ENCODE data around the gene DNAJC12. TPM values are rescaled to one million over a fixed set of nuclear protein-coding genes. Genes with fewer than 3 reads are reported as not detected.

DNAJC12 gene
- total RNA-seq, 1 donor from 2014 or later, result 6.1 TPM

GRCh38 chr10:67779465-67780203, 58.4 kb downstream of the DNAJC12 start:
- no peaks in the 10 kb centered on the region for H3K4me1 Mint-ChIP-seq (ENCODE audit: low read depth)
- no peak overlapping the region for H3K27ac Mint-ChIP-seq
- no peaks in the 10 kb centered on the region for H3K9me3 Mint-ChIP-seq (ENCODE audit: low read depth)
- peak; percentile 34 for DNase-seq (ENCODE audit: low spot score, unreplicated experiment)
- no peaks in the 10 kb centered on the region for H3K36me3 Mint-ChIP-seq (ENCODE audit: insufficient read depth)
- H3K27me3 Mint-ChIP-seq, result peaks cover 4% of the 10 kb centered on the region
- TF ChIP-seq CTCF (IDR thresholded peaks at IDR 0.05; ENCODE audit: unreplicated experiment), result peak; percentile 88
- H3K4me3 Mint-ChIP-seq (ENCODE audit: low read depth), result no peak overlapping the region

- DNase-seq (ENCODE audit: low spot score, unreplicated experiment), result no peak
- Mint-ChIP-seq H3K36me3 (ENCODE audit: insufficient read depth) (no peaks in the 10 kb centered on the region), H3K4me3 (ENCODE audit: low read depth) (no peak overlapping the region), H3K27me3 (no peaks in the 10 kb centered on the region), H3K27ac (no peak overlapping the region), H3K4me1 (ENCODE audit: low read depth) (no peaks in the 10 kb centered on the region), H3K9me3 (ENCODE audit: low read depth) (no peaks in the 10 kb centered on the region)
- TF ChIP-seq CTCF (IDR thresholded peaks at IDR 0.05; ENCODE audit: unreplicated experiment), result no peak
These were observed 61.6 kb downstream of the DNAJC12 start for GRCh38 chr10:67776371-67776770.

GRCh38 chr10:67775279-67775678, 62.7 kb downstream of the DNAJC12 start:
- Mint-ChIP-seq H3K9me3 (ENCODE audit: low read depth) (no peaks in the 10 kb centered on the region), H3K4me1 (ENCODE audit: low read depth) (no peaks in the 10 kb centered on the region), H3K36me3 (ENCODE audit: insufficient read depth) (no peaks in the 10 kb centered on the region), H3K27ac (no peak overlapping the region), H3K4me3 (ENCODE audit: low read depth) (no peak overlapping the region), H3K27me3 (no peaks in the 10 kb centered on the region)
- TF ChIP-seq CTCF (IDR thresholded peaks at IDR 0.05; ENCODE audit: unreplicated experiment), result no peak
- DNase-seq (ENCODE audit: low spot score, unreplicated experiment), result no peak

GRCh38 chr10:67772894-67773511, 65.0 kb downstream of the DNAJC12 start:
- Mint-ChIP-seq H3K4me1 (ENCODE audit: low read depth) (no peaks in the 10 kb centered on the region), H3K36me3 (ENCODE audit: insufficient read depth) (no peaks in the 10 kb centered on the region)
- TF ChIP-seq CTCF (IDR thresholded peaks at IDR 0.05; ENCODE audit: unreplicated experiment), result no peak

GRCh38 chr10:67772151-67772550, 65.8 kb downstream of the DNAJC12 start:
- H3K9me3 Mint-ChIP-seq (ENCODE audit: low read depth), result no peaks in the 10 kb centered on the region
- no peaks in the 10 kb centered on the region for H3K4me1 Mint-ChIP-seq (ENCODE audit: low read depth)
- no peak overlapping the region for H3K4me3 Mint-ChIP-seq (ENCODE audit: low read depth)
- no peak for DNase-seq (ENCODE audit: low spot score, unreplicated experiment)
- TF ChIP-seq CTCF (IDR thresholded peaks at IDR 0.05; ENCODE audit: unreplicated experiment), result no peak
- no peaks in the 10 kb centered on the region for H3K27me3 Mint-ChIP-seq
- H3K27ac Mint-ChIP-seq, result no peak overlapping the region
- H3K36me3 Mint-ChIP-seq (ENCODE audit: insufficient read depth), result no peaks in the 10 kb centered on the region

More at GRCh38 chr10:67772894-67773511, 65.0 kb downstream of the DNAJC12 start:
- H3K27me3 Mint-ChIP-seq, result no peaks in the 10 kb centered on the region
- no peaks in the 10 kb centered on the region for H3K9me3 Mint-ChIP-seq (ENCODE audit: low read depth)
- no peak overlapping the region for H3K4me3 Mint-ChIP-seq (ENCODE audit: low read depth)
- no peak overlapping the region for H3K27ac Mint-ChIP-seq
- no peak for DNase-seq (ENCODE audit: low spot score, unreplicated experiment)

Measured in progenitor cell of endocrine pancreas (in vitro differentiated cells).